Hematopoietic multipotent progenitor cell treated with erythropoietin and hydrocortisone succinate and interleukin-3 and kit ligand, for 15 days (in vitro differentiated cells): Measurements from ENCODE around the gene PCNX2.

Experiments
- DNase-seq: peaks from one replicate; pipeline ENCODE4 v3.0.0-alpha.2; 2015; ENCODE audit warnings: low spot score

The PCNX2 gene

GRCh38 chr1:233060461-233060994 is 235.0 kb downstream of the PCNX2 start:
- no peak for DNase-seq

GRCh38 chr1:233057836-233058235 is 237.7 kb downstream of the PCNX2 start:
- no peak for DNase-seq

DNA sequence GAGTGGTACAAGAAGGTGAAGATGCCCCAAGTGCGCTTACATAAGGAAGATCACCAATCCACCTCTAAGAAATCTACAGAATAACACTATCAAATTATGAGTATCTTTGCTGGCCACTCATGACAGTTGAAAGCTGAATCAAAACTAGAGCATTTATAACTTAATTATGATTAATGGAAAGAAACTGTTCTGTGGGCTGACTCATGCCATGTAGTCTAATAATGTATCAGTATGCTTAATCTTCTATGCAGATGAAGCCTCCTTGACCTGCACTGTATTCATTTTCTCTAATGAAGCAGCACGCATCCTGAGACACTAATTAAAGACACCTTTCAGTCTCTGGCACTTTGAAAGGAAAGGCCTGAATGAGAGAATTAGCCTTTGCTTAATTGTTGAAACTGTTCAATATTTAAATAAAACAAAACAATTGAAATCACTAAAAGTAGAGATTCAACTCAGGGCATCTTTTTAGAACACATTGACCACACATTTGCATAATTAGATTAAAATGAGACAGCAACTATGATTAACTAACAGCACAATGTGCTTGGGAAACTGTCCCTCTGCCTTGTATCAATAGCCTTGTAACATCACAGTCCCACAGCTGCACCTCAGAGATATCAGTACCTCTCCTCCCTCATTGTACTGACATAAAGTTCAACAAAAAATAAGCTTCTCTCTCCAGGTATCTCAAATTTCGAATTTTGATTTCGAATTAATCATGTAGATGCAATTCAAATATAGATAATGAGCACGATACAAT is 239.5 kb downstream of the PCNX2 start:
- DNase-seq: no peak

DNA sequence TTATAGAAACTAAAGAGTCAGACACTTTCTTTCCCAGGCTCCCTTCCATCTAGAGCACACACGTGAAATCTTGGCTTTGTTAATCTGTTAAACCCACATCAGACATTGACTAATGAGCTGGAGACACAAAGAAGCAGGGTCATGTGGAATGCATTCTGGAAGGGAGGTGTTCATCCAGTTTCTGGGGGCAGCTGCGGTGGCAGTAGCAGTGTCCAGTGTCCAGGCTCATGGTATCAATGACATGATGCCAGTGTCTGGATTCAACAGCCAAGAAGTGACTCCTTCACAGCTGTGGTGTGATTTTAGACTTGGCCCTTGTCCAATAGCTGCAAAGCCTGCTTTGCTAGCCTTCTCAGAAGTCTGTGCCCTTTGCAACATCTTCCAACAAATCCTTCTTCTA is 249.9 kb downstream of the PCNX2 start:
- no peak for DNase-seq

GRCh38 chr1:233042834-233043233 is 252.7 kb downstream of the PCNX2 start:
- no peak for DNase-seq

- no peak for DNase-seq
Measured at GRCh38 chr1:233040494-233040893, 255.0 kb downstream of the PCNX2 start.

GRCh38 chr1:233038581-233038980 is 256.9 kb downstream of the PCNX2 start:
- DNase-seq: no peak

- no peak for DNase-seq
Measured at GRCh38 chr1:233037843-233038242, 257.7 kb downstream of the PCNX2 start.

- DNase-seq: no peak
Measured at GRCh38 chr1:233034836-233035235, 260.7 kb downstream of the PCNX2 start.

- no peak for DNase-seq
Measured at GRCh38 chr1:233033361-233033760, 262.2 kb downstream of the PCNX2 start.

- DNase-seq: no peak
Measured at GRCh38 chr1:233032916-233033315, 262.6 kb downstream of the PCNX2 start.

- no peak for DNase-seq
Measured at GRCh38 chr1:233031521-233031920, 264.0 kb downstream of the PCNX2 start.

GRCh38 chr1:233027046-233027445 is 268.5 kb downstream of the PCNX2 start:
- DNase-seq: no peak

GRCh38 chr1:233025567-233025966 is 270.0 kb downstream of the PCNX2 start:
- DNase-seq: no peak

DNA sequence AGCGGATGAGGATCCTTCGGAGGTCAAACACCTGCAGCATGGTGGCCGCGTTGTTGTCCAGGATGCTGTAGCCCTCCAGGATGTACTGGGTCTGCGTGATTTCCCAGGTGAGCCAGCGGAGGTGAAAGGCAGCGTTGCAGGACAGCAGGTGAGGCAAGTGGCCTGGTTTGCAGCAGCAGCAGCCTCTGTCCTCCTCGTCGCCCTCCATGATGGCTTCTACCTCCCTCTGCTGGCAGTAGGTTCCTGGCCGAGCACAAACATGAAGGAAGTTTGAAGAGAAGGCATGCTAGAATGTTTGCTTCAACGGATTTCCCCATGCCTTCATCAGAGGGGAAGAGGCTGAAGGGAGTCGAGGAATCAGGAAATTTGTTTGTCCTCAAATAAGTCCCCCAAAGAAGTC is 270.4 kb downstream of the PCNX2 start:
- DNase-seq: no peak

GRCh38 chr1:233024199-233024598 is 271.3 kb downstream of the PCNX2 start:
- no peak for DNase-seq

GRCh38 chr1:233022246-233022645 is 273.3 kb downstream of the PCNX2 start:
- DNase-seq: no peak

DNA sequence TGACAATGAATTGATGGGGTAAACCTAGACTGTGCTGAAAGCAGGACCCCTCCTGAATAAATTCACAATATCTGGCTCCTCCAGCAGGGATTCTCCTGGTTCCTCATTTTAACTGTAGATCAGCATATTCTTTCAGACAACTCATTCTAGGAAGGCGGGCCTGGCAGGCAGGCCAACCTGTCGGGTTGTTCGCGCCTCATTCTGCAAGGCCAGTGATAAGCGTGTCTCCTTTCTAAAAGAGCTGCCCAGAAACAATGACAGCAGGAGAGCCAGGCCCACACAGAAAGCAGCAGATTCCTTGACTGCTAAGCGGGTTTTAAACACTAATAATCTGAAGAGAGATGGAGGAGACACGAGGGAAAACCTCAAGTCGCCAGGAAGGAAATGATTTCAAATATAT is 275.1 kb downstream of the PCNX2 start:
- DNase-seq: no peak

DNA sequence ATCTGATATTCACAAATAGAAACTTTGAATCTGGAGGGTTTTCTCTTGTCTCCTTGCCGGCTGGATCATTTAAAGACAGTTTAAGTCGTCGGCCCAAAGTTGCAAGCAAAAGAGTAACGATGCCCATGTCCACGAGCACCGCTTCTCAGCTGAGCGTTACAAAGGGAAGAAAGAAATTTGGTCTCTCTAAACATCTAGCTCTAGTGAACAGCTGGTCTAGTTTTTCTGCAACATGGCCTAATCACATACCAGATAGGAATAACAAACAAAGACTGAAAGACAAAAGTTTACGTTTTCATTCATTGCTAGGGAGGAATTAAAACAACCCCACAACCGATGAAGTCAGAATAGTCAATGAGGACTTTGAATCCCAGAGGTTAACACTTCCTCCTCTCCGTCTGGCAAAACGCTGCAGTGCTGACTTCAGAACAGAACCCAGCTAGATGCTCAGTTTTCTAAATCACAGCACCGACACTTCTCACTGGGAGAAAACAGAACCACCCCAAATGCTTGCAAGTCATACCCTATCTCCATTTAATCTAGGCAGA is 275.7 kb downstream of the PCNX2 start:
- no peak for DNase-seq

- no peak for DNase-seq
Measured at GRCh38 chr1:233019083-233019482, 276.4 kb downstream of the PCNX2 start.

- DNase-seq: no peak
Measured at GRCh38 chr1:233016798-233017197, 278.7 kb downstream of the PCNX2 start.

DNA sequence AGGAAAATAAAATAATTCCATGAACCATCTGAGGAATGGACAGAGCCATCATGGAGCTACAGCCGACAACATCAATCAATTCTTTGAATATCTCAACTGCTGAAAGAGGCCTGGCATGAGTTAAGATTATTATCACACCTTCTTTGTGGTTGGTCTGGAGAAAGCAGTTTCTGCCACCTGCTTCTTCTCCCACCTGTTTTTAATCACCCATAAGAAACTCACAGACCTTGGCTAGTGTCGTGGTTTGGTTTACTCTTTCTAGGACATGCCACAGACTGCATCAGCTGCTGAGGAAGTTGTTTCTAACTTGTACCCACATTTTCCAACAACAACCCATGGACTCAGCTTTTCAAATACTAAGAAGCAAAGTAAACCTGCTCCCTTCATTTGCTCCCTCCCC is 279.6 kb downstream of the PCNX2 start:
- DNase-seq: no peak

- DNase-seq: no peak
Measured at GRCh38 chr1:233012021-233012420, 283.5 kb downstream of the PCNX2 start.

DNA sequence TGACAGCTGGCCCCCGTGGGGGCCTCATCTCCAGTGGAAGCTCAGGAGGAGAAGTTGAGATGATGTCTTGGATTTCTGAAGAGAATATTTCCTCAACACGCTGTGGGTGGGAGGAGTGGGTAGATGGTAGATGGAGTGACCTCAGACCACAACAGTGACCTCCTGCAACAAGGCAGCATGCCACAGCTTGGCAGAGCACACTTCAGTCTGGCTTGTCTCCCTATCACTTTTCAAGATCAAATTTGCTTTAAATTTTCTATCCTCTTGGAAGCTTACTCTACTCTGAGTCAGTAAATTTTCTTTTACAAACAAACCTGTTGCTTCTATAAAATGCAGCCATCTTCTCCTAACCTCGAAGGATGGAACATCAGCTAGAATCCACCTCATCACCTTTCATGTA is 285.4 kb downstream of the PCNX2 start:
- no peak for DNase-seq
